Measurements from ENCODE around the gene DDAH1.

Gene DDAH1

GRCh38 chr1:85344256-85344694 lies 120.7 kb downstream of the DDAH1 start:
- no peak for DNase-seq (ENCODE audit: insufficient read length, low spot score)
- TF ChIP-seq POU2F2 (IDR thresholded peaks at IDR 0.05; ENCODE audit: low read depth, low read length): no peak
- no peak for FAIRE-seq

- TF ChIP-seq TAF1 (IDR thresholded peaks at IDR 0.05; ENCODE audit: low read depth, low read length): no peak
- TF ChIP-seq POLR2AphosphoS5 (IDR thresholded peaks at IDR 0.05; ENCODE audit: low read depth, low read length): no peak
- TF ChIP-seq POU2F2 (IDR thresholded peaks at IDR 0.05; ENCODE audit: low read depth, low read length): no peak
- no peak for TF ChIP-seq POLR2A (IDR thresholded peaks at IDR 0.05; ENCODE audit: low read depth, low read length)
- TF ChIP-seq PAX5 (IDR thresholded peaks at IDR 0.05; ENCODE audit: insufficient read depth, low read length, severe bottlenecking): no peak
- TF ChIP-seq SPI1 (IDR thresholded peaks at IDR 0.05; ENCODE audit: low read depth, low read length): no peak
- FAIRE-seq: no peak
Observed at GRCh38 chr1:85343612-85344255, 121.2 kb downstream of the DDAH1 start.

GRCh38 chr1:85343213-85343611 lies 121.7 kb downstream of the DDAH1 start:
- FAIRE-seq: no peak
- no peak for DNase-seq (ENCODE audit: insufficient read length, low spot score)
- no peak for TF ChIP-seq POLR2AphosphoS5 (IDR thresholded peaks at IDR 0.05; ENCODE audit: low read depth, low read length)
- no peak for TF ChIP-seq POU2F2 (IDR thresholded peaks at IDR 0.05; ENCODE audit: low read depth, low read length)
- no peak for TF ChIP-seq PAX5 (IDR thresholded peaks at IDR 0.05; ENCODE audit: insufficient read depth, low read length, severe bottlenecking)
- no peak for TF ChIP-seq POLR2A (IDR thresholded peaks at IDR 0.05; ENCODE audit: low read depth, low read length)
- TF ChIP-seq SPI1 (IDR thresholded peaks at IDR 0.05; ENCODE audit: low read depth, low read length): no peak
- TF ChIP-seq TAF1 (IDR thresholded peaks at IDR 0.05; ENCODE audit: low read depth, low read length): no peak

More at GRCh38 chr1:85343612-85344255, 121.2 kb downstream of the DDAH1 start:
- no peak for DNase-seq (ENCODE audit: insufficient read length, low spot score)

GRCh38 chr1:85342207-85342606 lies 122.8 kb downstream of the DDAH1 start:
- no peak for DNase-seq (ENCODE audit: insufficient read length, low spot score)
- TF ChIP-seq TAF1 (IDR thresholded peaks at IDR 0.05; ENCODE audit: low read depth, low read length): no peak
- no peak for TF ChIP-seq POLR2AphosphoS5 (IDR thresholded peaks at IDR 0.05; ENCODE audit: low read depth, low read length)
- no peak for TF ChIP-seq SPI1 (IDR thresholded peaks at IDR 0.05; ENCODE audit: low read depth, low read length)
- no peak for TF ChIP-seq POLR2A (IDR thresholded peaks at IDR 0.05; ENCODE audit: low read depth, low read length)
- no peak for FAIRE-seq

- FAIRE-seq: no peak
- DNase-seq (ENCODE audit: insufficient read length, low spot score): no peak
- TF ChIP-seq POLR2A (IDR thresholded peaks at IDR 0.05; ENCODE audit: low read depth, low read length) (no peak), POLR2AphosphoS5 (IDR thresholded peaks at IDR 0.05; ENCODE audit: low read depth, low read length) (no peak), POU2F2 (IDR thresholded peaks at IDR 0.05; ENCODE audit: low read depth, low read length) (no peak), SPI1 (IDR thresholded peaks at IDR 0.05; ENCODE audit: low read depth, low read length) (no peak), TAF1 (IDR thresholded peaks at IDR 0.05; ENCODE audit: low read depth, low read length) (no peak), PAX5 (IDR thresholded peaks at IDR 0.05; ENCODE audit: insufficient read depth, low read length, severe bottlenecking) (no peak)
Observed at GRCh38 chr1:85340427-85340826, 124.5 kb downstream of the DDAH1 start.

DNA sequence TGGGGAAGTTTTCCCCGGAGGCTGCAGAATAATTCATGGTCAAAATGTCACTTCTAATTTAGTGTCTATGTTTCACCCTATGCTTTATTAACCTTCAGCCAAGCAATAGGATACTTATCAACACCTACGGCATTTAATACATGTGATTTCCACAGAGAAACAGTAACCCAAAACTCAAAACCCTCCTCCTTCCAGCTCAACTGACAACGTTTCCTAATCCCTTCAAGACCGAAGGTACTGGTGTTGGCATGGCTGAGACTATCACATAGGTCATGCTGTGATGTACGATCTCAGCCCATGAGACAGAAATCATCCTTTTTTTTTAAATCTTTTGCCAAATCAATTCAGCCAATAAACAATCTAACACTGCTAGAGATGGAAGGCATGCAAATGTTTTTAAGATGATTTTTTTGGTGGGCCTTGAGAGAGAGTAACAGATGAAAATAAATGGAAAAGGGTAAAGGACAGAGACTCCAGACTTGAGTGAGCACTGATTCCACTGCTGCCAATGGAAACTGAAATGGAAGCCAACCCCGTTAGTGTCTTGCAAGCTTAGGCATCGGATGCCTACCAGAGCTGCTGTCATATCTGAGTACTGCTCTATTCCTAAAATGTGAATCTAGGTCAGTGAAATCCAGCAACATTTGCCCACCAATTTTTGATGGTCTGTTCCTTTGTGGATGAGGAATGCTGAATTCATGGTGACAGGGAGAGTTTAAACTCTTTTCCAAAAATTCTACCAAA lies 125.1 kb downstream of the DDAH1 start:
- FAIRE-seq: no peak
- TF ChIP-seq PAX5 (IDR thresholded peaks at IDR 0.05; ENCODE audit: insufficient read depth, low read length, severe bottlenecking) (no peak), SPI1 (IDR thresholded peaks at IDR 0.05; ENCODE audit: low read depth, low read length) (no peak), POU2F2 (IDR thresholded peaks at IDR 0.05; ENCODE audit: low read depth, low read length) (no peak), TAF1 (IDR thresholded peaks at IDR 0.05; ENCODE audit: low read depth, low read length) (no peak), POLR2AphosphoS5 (IDR thresholded peaks at IDR 0.05; ENCODE audit: low read depth, low read length) (no peak), POLR2A (IDR thresholded peaks at IDR 0.05; ENCODE audit: low read depth, low read length) (no peak)
- DNase-seq (ENCODE audit: insufficient read length, low spot score): no peak

DNA sequence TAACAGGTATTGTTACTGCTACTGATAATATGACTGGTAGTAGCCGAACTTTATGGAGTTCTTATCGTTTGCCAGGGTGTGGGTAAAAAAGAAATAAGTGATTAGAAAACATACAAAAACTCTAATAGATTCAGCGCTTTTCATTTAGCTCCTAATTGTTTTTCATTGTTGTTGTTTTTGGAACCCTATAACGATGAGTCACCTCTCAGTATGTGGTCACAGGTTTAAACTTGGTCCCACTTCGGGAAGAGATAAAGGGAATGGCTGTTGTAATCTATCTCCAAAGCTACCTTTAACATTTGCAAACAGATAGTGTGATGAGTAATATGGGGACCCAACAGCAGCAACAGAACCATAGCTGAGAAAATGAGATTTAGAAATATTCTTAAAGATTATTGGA lies 125.9 kb downstream of the DDAH1 start:
- TF ChIP-seq POU2F2 (IDR thresholded peaks at IDR 0.05; ENCODE audit: low read depth, low read length) (no peak), SPI1 (IDR thresholded peaks at IDR 0.05; ENCODE audit: low read depth, low read length) (no peak), POLR2AphosphoS5 (IDR thresholded peaks at IDR 0.05; ENCODE audit: low read depth, low read length) (no peak), POLR2A (IDR thresholded peaks at IDR 0.05; ENCODE audit: low read depth, low read length) (no peak), TAF1 (IDR thresholded peaks at IDR 0.05; ENCODE audit: low read depth, low read length) (no peak), PAX5 (IDR thresholded peaks at IDR 0.05; ENCODE audit: insufficient read depth, low read length, severe bottlenecking) (no peak)
- FAIRE-seq (no peak), DNase-seq (ENCODE audit: insufficient read length, low spot score) (no peak)

DNA sequence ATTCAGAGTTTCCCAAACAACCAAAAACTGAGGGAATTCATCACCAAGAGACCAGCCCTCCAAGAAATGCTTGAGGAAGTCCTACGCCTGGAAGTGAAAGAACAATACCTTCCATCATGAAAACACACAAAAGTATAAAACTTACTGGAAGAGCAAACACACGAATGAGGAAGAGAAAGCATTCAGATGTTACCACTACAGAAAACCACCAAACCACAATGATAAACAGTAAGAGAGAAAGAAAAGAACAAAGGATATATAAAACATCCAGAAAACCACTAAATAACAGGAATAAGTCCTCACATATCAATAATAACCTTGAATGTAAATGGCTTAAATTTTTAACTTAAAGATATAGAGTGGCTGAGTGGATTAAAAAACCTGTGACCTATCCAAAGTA lies 130.0 kb downstream of the DDAH1 start:
- TF ChIP-seq POU2F2 (IDR thresholded peaks at IDR 0.05; ENCODE audit: low read depth, low read length) (no peak), POLR2AphosphoS5 (IDR thresholded peaks at IDR 0.05; ENCODE audit: low read depth, low read length) (no peak), SPI1 (IDR thresholded peaks at IDR 0.05; ENCODE audit: low read depth, low read length) (peak; percentile 90)
- DNase-seq (ENCODE audit: insufficient read length, low spot score) (no peak), FAIRE-seq (no peak)

GRCh38 chr1:85333186-85333585 lies 131.8 kb downstream of the DDAH1 start:
- FAIRE-seq (no peak), DNase-seq (ENCODE audit: insufficient read length, low spot score) (no peak)
- TF ChIP-seq POU2F2 (IDR thresholded peaks at IDR 0.05; ENCODE audit: low read depth, low read length): no peak
- TF ChIP-seq PAX5 (IDR thresholded peaks at IDR 0.05; ENCODE audit: insufficient read depth, low read length, severe bottlenecking): no peak
- no peak for TF ChIP-seq SPI1 (IDR thresholded peaks at IDR 0.05; ENCODE audit: low read depth, low read length)
- TF ChIP-seq POLR2AphosphoS5 (IDR thresholded peaks at IDR 0.05; ENCODE audit: low read depth, low read length): no peak
- no peak for TF ChIP-seq TAF1 (IDR thresholded peaks at IDR 0.05; ENCODE audit: low read depth, low read length)
- TF ChIP-seq POLR2A (IDR thresholded peaks at IDR 0.05; ENCODE audit: low read depth, low read length): no peak

- no peak for FAIRE-seq
- no peak for TF ChIP-seq POU2F2 (IDR thresholded peaks at IDR 0.05; ENCODE audit: low read depth, low read length)
- no peak for TF ChIP-seq POLR2AphosphoS5 (IDR thresholded peaks at IDR 0.05; ENCODE audit: low read depth, low read length)
- no peak for TF ChIP-seq POLR2A (IDR thresholded peaks at IDR 0.05; ENCODE audit: low read depth, low read length)
- no peak for TF ChIP-seq TAF1 (IDR thresholded peaks at IDR 0.05; ENCODE audit: low read depth, low read length)
- no peak for TF ChIP-seq PAX5 (IDR thresholded peaks at IDR 0.05; ENCODE audit: insufficient read depth, low read length, severe bottlenecking)
- no peak for TF ChIP-seq SPI1 (IDR thresholded peaks at IDR 0.05; ENCODE audit: low read depth, low read length)
Observed at GRCh38 chr1:85332575-85332974, 132.4 kb downstream of the DDAH1 start.

More at GRCh38 chr1:85332575-85332974, 132.4 kb downstream of the DDAH1 start:
- DNase-seq (ENCODE audit: insufficient read length, low spot score): no peak

All from GM12891 (cell line).